Islet precursor cell (in vitro differentiated cells): ENCODE data around the gene MRRF.

Experiments used
- DNase-seq: peaks from one replicate; pipeline ENCODE4 v3.0.0-alpha.2; 2018

MRRF gene

DNA sequence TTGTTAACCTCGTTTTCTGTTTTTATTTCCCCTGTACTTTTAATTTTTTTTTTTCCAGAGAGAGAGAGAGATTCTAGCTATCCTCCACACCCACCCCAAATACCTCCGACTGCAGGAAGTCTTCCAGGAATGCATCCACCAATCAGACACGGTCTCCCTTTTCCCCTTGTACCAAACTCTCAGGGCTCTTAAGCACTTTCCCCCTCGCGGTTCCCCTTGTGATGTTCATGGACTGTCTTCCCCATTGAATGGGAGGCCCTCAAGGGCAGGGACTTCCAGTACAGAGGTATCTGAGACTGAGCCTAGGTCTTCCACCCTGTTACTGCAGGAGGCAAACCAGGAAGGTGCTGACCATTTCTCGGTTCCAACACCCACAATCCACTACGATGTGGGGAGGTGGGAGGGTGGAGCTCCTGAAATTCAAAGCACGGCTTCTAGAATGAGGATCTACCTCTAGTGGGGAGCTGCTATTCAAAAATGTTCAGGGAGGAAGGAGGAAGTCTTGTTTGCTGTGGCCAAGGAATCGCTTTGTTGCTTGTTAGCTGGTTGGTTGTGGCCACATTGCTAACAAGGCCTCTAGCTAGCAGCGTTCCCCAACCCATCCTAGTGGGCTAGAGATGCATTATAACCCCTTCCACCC lies 68.6 kb downstream of the MRRF start:
- DNase-seq: peak; percentile 12

DNA sequence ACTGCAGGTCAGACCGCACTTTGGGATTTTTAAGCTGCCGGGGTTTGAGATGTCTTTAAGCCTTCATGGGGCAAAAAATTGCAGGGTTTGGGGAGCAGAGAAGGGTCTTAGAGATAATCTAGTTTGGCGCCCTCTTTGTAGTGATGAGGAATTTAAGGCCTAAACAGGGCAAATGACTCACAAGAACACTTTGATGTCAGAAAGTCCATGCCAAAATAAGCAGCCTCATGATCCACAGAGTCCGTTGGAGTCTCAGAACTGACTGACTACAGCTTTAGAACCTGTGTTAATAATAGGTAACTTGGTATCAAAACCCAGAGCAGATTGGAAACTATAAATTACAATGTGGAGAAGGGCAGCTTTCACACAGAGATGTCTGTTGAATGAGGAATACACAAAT lies 70.2 kb downstream of the MRRF start:
- DNase-seq: no peak

DNA sequence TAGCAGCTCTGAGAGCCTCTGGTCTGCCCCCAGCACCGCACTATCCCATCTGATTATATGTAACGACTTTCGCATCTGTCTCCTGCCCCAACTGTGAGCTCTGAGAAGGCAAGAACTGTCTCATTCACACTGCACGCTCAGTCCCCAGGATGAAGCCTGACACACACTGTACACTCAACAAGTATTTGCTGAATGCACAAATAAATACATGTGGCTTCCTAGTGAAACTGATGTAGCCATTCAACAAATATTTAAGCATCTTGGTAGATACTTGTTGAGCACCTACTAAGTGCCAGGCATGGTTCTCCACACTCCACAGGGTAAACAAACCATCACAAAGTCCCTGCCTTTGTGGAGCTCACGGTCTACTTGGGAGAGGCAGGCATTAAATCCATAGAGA lies 71.5 kb downstream of the MRRF start:
- DNase-seq: no peak

DNA sequence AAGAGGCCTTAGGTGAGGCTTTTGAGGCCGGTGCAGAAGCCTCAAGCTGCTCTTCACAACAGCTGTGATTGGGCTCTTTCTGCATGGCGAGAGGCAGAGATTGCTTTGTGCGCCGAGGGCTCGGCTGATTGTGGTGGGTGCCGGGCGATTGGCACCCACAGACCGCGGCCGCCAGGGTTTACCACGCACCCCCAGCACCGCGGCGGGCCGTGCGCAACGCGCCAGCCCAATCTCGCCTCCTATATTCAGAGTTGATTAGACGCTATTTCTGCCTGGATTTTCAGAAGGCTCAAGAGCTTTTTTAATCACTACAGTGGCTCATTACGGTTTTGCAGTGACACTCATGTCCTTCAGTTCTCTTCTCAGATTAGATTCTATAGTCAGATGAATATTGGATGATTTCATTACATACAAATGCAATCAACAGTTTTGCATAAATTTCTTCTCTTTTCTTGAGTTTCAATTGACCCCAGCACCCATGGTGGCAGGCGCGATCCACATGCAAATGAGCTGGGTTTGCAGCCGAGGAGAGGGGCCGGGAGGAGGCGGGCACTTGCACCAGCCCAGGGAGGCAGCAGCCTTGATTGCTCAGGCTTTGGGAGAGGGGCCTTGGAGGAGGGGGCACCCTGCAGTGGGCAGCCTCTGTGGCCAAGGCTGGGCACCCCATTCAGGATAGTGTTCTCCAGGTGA lies 72.3 kb downstream of the MRRF start:
- DNase-seq: no peak

DNA sequence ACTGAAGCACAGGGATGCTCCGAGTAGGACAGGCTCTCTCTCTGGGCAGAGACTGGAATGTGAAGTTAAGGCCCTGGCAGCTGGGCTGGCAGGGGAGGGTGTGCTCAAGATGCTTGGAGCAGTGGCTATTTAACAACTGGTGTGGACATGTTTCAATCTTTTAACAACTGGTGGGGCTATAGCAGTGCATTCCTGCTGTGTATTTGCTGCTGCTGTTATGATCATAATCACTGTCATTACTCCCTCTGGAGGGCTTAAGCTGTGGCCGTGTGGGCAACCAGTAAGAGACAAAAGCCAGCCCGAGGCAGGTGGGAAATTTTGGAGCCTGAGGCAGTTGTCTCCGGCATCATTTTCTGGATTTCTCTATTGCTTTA lies 72.9 kb downstream of the MRRF start:
- no peak for DNase-seq

DNA sequence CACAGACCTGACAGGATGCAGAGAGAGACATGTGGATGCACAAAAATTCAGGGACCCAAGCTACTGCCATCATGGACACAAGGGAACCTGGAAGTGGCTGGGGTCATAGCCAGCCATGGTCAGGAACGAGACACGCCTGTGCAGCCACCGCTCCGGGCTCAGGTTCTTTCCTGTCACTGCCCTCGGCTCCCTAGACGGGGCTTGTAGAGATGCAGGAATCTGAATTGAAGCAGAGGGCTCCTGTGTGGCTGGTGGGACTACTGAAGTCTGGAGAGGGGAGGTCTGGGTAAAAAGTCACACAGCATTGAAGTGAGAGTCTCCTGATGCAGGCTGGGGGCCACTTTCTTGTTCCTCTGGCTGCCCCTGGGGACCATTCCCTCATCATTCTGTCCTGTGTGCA lies 73.9 kb downstream of the MRRF start:
- DNase-seq: no peak

DNA sequence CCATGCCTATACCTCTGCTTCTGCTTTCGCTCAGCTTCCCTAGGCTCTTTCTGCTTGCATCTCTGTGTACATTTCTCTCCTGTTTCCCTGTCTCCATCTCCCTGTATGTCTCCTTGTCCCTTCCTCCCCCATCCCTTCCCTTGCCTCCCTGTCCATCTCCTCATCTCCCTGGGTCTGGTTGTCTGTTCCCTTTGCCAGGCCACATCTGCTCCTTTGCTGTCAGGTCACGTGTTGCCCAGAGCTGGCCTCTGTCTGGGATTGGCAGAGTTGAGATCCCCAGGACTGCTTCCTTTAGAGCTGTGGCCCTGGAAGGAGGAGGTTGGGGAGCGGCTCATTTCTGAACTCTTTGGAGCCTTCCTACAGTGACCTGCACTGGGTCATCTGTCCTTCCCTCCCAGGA lies 74.3 kb downstream of the MRRF start:
- peak; percentile 35 for DNase-seq

DNA sequence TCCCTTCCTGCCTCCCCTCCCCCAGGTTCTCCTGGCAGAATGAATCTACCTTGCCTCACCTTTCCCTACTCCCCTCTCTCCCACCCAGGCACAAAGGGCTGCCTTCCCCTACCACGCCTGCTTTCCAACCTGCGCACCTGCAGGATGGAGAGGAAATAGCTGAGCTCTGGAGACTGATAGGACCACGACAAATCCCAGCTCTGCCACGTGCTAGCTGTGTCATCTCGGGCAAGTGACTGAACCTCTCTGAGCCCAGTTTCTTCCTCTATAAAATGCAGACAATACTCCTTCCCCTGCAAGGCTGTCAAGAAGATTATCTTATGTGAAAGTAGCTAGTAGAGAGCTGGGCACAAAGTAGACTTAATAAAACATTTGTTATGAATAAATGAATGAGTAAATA lies 74.9 kb downstream of the MRRF start:
- no peak for DNase-seq

DNA sequence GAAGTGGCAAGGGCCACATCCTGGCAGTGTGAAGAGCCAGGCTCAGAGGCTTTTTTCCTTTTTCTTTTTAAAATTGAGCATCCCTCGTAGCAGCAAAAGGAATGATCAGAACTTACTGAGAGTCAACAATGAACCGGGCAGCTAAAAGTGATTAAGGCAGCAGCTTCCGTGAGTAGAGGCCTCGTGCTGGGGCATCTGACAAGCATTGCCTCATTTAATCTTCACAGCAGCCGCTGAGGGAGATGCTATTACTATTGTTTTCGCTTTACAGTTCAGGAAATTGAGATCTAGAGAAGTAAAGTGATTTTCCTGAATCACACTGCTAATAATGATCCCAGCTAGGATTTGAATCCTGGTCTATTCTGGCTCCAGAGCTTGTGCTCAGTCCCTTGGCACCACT lies 75.5 kb downstream of the MRRF start:
- DNase-seq: no peak

DNA sequence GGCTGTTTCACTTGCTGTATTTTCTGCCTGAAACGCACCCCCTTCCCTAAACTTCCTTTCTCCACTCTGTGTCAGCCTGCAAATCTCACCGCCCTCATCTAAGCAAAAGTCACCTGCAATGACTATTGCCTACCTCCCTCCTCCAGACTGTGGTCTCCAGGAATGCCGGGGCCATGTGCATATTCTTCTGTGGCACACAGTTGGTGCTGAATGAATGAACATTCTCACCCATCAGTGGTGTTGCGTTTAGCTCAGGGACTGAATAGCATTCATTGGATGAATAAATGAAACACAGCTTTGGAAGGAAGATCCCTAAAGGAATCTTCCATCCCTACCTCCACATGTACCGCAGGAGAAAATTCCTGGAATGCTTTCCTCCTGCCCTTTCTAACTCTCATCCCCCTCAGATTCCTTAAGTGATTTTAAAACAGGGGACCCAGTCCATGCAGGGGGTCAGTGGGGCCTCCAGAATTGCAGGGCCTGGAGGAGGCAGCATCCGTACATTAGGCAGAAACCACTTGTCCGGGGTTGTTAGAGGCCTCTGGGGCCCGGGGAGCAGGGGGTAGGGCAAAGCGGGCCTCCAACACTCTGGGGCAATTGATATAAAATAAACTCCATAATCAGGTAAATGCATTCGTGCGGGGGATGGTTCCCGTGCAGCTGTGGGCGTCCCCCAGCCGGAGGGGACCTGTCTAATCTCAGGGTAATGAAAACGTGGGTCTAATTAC lies 77.8 kb downstream of the MRRF start:
- no peak for DNase-seq

DNA sequence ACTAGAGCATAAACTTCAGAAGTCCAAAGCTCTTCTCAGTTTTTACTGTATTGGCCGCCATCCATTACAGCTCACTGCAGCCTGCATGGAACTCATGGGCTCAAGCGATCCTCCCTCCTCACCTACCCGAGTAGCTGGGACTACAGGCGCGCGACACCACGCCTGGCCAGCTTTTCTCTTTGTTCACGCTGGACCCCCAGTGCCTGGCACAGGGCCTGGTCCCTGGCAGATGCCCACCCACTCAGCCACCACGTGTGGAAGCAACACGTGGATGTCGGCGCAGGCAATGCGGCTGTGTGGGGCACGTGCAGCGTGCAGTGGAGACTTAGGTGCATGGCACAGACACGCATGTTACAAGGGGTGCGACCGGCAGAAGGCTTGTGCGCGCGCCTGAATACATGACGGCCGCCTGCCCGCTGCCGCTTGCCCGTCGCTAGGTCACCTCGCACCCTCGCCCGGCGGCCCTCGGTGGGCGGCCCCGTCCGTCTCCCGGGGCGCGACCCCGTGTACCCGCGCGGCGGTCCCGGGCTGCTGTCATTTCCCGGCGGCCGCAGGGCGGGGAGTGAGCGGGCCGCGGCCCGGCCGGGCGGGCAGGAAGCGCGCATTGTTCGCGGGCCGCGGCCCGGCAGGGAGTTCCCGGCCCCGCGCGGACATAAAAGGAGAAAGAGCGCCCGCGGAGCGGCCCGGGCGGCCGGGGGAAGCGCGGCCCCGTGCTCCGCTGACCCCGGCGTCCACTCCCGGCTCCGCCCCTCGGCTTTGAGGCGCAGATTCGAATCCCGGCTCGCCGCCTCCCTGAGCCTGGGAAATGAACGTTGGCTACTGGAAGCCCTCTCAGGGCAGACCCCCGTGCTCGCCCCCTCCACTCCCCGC lies 82.0 kb downstream of the MRRF start:
- DNase-seq: peak; percentile 66

DNA sequence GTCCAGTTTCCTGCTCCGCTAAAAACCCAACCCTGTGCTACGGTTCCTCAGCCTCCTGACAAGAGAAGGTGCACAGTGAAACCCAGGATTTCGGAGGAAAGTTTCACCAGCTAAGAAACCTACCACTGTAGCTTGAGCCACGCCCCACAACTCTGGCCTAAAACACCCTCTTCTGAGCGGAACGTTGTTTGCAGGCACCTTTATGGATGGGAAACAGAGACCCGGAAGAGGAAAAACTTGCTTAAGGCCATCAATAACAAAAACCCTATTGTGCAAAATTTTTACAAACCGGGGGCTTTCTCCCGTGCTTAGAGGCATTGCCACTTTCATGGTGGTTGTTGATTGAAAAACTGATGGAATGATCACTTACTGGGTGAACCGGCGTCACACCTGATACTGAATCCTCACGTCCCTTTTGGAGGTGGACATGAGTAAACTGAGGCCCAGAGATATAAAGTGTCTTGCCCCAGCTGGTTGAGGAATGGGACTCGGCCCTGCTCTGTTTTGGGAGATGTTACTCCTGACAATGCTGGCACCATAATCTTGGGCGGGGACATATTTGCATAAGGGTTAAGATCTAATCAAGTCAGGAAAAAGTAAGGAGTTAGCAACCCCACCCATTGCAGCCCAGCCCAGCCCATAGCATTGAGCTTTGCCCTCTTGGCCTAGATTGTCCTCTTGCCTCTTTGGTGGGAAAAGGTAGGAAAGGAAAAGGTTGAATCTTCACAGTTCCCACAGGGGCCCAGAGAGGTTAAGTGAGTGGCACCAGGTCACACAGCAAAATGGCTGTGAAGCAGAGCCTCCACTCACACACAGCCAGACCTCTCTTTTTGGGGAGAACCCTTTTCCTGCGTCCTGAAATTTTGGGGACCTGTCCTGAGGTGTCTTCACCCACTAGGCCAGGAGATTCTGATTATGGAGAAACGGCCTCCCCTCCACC lies 82.9 kb downstream of the MRRF start:
- no peak for DNase-seq

DNA sequence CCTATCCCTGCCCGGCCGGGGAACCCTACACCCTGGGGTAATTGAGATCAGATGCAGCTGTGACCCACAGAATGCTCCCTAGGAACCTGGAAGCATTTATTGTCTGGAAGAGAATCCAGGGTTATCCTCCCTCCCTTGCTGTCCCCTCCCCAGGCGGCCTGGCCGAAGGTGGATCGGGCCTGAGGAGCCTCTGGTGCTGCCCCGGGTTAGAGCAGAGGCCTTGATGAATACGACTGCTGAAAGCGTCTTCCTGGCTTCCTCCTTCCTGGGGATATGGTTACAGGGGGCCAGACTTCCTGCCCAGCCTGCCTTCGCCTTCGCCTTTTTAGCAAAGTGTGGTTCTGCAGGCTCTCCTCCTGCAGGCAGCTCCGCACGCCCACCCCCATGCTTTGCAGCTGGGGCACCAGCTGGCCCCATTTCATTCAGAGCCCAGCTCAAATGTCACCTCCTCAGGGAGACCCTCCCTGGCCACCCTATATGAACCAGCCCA lies 83.7 kb downstream of the MRRF start:
- no peak for DNase-seq

DNA sequence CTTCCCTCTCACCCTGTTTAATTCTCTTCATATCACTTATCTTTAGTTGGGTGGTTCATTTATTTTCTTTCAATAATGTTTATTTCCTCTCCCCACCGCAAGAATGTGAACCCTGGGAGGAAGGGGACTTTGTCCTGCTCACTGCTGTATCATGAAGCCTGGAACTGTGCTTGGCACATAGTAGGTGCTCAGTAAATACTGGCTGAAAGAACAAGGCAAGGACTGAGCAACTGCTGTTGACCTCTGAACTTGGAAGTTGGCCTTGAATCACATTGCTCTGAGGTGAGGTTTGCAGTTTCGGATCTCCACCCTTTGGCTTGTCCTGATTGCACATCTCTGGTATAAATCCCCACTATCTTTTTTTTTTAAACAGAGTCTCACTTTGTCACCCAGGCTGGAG lies 84.1 kb downstream of the MRRF start:
- DNase-seq: no peak

DNA sequence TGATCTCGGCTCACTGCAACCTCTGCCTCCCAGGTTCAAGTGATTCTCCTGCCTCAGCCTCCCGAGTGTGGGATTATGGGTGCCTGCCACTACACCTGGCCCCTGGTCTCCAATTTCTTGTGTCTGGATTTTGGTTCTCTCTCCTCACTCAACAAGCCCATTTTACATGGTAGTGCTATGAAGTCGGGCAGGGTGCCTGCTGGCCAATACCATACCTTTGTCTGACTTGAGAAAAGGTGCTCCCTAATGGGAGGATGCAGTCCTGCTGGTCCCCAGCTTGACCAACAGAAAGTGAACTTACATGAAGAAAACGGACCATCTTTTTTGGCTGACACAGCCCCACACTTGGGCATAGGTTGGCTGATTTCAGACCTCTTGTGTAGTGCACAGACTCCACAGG lies 84.5 kb downstream of the MRRF start:
- no peak for DNase-seq

DNA sequence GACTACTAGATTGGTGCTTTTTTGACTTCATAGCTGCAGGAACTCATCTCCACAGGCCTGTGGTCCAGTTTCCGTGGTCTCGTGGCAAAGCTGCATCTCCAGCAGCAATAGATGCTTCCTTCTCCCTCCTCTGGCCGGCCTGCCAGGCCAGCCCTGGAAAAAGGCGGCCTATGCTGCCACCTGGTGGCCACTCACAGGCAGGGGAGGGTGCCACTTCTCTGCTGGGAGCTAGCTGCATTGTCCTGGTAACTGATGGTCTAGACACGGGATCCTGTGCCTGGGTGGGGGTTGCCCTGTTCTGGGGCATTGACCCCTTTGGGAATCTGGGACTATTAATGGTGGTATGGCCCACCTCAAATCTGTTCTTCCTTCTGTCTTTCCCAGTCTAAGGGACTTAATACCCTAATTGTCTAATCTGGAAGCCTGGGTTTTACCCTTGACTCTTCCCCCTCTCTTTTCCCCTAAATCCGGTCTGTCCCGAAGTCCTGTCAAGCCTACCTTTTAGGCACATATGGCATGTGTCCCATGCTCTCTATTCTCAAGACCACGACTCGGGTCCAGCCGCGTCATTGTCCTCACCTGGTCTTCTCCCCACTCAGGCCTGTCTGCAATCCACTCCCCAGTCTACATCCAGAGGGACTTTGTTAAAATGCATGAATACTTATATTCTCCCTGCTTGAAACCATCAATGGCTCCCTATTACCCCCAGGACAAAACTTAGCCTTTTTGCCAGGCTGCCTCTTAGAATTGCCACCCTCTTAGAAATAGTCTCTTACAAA lies 86.1 kb downstream of the MRRF start:
- peak; percentile 88 for DNase-seq

DNA sequence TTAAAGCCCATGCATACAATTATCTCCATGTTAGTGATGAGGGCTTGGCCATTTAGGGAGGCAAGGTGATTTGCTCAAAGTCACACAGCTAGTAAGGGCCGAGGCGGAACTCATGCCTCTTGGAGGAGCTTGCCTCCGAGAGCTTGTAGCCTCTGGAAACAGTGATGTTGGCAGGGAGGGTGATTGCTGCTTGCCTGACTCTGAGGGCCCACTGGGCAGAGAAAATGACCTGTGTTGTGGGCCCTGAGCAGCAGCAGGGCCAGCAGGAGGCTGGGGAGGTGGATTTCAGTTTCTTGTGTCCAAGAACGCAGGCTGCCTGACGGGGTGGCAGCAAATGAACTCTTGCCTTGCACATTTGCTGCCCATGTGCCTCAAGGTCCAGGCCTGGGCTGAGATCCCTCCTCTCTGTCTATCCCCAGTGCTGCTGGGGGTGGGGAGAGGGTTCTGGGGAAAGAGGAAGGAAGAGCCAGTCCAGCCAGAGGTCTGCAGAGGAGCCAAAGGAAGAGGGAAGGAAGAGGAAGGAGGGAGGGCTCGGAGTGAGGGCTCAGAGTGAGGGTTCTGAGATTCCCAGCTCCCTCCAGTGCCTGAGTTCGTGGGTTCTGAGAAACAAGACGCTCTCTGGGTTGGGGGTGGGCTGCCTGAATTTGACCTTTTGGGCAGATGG lies 90.0 kb downstream of the MRRF start:
- DNase-seq: no peak

DNA sequence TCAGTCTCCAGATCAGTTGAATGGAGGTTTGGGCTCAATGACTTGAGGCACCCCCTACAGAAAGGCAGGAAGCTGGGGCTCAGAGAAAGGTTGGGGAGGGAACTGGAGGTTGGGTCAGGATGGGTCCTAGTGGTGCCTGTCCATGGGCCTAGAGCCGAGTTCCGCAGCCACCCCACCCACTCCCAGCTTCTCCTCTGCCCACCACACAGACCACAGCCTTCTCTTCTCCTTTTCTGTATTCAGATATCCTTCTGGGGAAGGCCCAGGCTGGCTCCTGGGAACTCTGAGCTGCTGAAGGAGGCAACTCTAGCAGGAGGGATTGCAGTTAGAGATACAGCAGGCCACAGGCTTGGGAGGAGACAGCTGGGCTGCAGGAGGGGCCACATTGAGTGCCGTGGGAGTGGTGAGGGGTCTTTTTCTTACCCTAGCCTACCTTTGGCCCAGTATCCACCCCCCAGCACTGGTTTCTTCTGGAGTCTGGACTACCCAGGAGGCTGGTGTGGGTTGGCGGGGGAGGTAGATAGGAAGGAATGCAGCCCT lies 90.7 kb downstream of the MRRF start:
- no peak for DNase-seq

DNA sequence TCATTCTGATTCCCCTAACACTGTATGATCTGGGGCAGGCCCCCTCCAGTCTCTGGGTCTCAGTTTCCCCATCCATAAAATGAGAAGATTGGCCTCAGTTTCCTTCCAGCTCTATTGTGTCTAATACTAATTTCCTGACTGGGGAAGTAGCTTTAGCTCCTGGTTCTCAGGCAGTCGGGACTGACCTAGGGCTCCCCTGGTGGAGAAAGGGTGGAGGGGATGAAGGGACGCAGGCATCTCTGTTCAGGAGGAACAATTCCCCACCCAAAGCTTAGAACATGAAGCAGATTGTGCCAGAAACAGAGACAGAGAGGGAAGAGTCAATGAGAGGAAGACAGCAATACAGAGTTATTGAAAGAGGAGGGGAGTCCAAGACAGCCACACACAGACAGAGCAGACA lies 91.9 kb downstream of the MRRF start:
- no peak for DNase-seq

DNA sequence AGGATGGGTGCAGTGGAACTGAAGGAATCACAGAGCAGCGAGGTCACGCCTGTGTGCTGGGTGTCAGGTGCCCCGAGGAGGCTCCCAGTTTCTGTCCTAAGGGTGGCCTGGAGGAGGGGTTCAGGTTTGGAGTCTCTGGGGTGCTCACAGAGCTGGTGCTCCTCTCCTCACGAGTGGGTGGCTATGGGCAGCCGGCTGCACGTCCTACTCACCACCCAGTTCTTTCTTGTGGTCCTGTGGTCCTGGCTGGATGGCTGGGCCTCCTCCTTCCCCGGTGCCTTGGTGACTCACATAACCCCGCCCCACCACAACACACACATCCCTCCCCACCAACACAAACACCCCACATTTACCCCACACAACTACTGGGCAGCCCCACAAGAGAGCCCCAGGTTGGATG lies 96.2 kb downstream of the MRRF start:
- no peak for DNase-seq
